Measurements from ENCODE around the gene SLC15A5. TPM values are rescaled to one million over a fixed set of nuclear protein-coding genes. Genes with fewer than 3 reads are reported as not detected.

The SLC15A5 gene
- total RNA-seq, 1 experiment from 2014 or later, result not detected

- DNase-seq (ENCODE audit: low spot score), result no peak
Measured at GRCh38 chr12:16174282-16174681, 103.2 kb downstream of the SLC15A5 start.

GRCh38 chr12:16171348-16171747, 106.1 kb downstream of the SLC15A5 start:
- no peak for DNase-seq (ENCODE audit: low spot score)

DNA sequence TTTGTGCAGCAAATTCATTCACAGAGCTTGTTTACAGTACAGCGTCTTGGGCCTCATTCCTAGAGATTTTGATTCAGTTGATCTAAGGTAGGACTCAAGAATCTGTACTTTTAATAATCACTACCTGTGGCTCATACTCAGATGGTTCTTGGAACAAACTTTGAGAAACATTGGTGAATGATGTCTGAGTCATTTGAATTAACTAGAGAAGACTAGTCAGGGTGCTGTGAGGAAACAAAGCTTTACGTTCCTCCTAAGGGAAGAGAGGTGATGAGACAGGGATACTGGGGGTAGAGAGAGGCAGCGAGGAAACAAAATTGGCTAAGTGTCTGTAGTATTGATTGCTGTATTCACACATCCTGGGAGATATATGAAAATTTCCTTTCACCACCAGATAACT, 109.4 kb downstream of the SLC15A5 start:
- no peak for DNase-seq (ENCODE audit: low spot score)

DNA sequence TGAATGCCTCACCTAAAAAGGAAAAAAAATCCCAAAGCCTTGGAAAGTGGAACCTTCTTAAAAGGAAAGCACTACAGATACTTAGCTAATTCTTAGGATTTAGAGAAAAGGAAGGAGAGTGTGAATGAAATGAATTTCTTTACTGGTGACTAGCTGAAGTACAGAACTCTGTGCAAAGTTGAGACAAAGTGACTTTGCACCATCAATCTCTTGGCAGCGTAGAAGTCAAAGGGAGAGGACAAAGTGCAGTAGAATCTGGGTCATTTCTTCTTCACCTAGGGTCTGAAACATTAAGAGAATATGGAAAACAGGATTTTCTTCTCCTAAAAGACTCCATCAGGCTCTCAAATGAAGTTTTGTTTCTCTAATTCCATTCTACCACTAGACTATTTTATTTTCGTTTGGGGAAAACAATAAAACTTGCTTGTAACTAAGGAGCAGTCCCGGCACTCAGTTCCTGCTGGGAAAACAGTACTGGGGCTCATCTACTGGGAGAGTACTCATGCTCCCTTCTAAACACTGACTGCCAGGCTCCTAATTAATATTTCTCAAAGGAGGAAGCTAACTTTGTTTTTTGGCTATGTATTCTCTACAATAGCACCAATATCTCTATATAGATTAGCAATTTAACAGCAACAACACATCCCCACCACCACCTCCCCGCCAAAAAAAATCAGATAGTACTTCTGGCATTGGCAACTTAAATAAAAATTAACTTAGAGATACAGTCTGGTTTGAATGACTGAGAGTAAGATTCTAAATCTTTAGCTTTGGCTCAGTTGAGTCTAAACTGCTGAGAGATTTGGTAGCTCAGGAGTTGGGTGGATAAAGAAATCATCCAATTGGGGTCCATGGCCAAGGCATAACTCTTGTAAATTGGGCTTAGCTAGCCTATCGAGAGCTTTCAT, 110.7 kb downstream of the SLC15A5 start:
- no peak for DNase-seq (ENCODE audit: low spot score)

GRCh38 chr12:16165506-16165905, 112.0 kb downstream of the SLC15A5 start:
- peak; percentile 59 for DNase-seq (ENCODE audit: low spot score)

DNA sequence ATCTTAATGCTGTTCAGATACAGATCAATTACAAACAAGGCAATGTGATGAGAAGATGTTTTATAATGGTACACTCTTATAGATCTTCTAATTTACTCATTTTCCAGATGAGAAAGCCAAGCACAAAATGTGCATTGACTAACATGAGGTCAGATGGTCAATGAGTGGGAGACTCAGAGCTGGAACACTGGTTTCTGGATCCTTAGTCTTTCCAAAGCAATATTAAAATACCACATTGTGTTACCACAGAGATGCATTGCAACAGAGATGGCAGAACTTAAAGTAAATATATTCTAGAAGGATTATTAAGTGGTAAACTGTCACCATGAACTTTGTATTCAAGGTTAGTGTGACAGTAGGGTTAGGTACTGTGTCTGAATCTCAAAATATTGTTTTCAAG, 113.6 kb downstream of the SLC15A5 start:
- no peak for DNase-seq (ENCODE audit: low spot score)

DNA sequence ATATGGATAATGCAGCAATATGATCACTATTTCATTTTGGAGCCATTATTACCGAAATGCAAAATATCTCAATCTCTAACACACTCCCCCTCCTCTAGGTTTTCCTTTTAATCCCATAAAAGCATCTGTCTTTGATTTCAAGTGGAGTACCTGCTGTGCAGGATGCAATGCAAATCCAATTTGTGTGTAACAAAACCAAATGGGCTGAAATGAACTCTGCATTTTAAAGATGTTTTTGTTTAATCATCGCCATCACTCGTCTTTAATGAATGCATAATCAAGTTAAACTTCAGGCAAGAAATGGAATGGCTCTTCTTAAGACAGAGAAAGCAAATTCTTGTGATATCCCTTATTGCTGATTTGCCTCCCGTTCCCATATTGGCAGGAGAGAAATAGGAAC, 114.3 kb downstream of the SLC15A5 start:
- no peak for DNase-seq (ENCODE audit: low spot score)

GRCh38 chr12:16159571-16159970, 117.9 kb downstream of the SLC15A5 start:
- no peak for DNase-seq (ENCODE audit: low spot score)

- no peak for DNase-seq (ENCODE audit: low spot score)
Measured at GRCh38 chr12:16158050-16158449, 119.4 kb downstream of the SLC15A5 start.

GRCh38 chr12:16155938-16156337, 121.5 kb downstream of the SLC15A5 start:
- no peak for DNase-seq (ENCODE audit: low spot score)

GRCh38 chr12:16154990-16155389, 122.5 kb downstream of the SLC15A5 start:
- DNase-seq (ENCODE audit: low spot score), result no peak

GRCh38 chr12:16152885-16153673, 124.4 kb downstream of the SLC15A5 start:
- no peak for DNase-seq (ENCODE audit: low spot score)

DNA sequence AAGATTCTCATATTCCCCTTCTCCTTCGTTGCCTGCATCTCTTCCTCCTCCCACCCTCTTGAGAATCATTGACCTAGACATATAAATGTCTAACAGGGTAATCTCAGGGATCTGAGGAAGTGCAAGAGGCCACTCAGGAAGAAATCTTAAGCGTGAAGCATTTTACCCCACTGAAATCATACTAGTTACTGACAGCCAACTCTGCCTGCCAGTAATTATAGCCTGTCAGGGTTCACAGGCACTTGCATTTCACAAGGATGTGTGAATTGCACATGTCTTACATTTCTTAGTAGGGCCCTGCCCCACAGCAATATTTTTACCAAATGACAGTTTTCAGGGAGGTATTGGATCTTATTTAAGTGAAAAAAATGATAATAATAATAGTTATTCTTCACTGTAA, 127.2 kb downstream of the SLC15A5 start:
- no peak for DNase-seq (ENCODE audit: low spot score)

GRCh38 chr12:16148938-16149337, 128.5 kb downstream of the SLC15A5 start:
- DNase-seq (ENCODE audit: low spot score), result no peak

Other genes with a start within 250 kb of the SLC15A5 start
- gene MGST1, start 70.0 kb upstream of the SLC15A5 start, total RNA-seq (2014; rRNA removed; shearing (Covaris generic)), result 48.4 and 49.4 TPM in 2 replicates

All from HT-29 (cell line).